K562 (cell line): ENCODE measurements around the gene KATNB1. TPM values are rescaled to one million over a fixed set of nuclear protein-coding genes. Genes with fewer than 3 reads are reported as not detected.
A peak's percentile ranks its signal among the peaks of the same experiment; 100 is the strongest.

Experiments used
- ATAC-seq: fragments of 200-7000 bp; cut with Tn5 transposase; 3 replicates; pipeline ENCODE4 v1.9.1; 2020; ENCODE audit warnings: moderate library complexity
- BruUV-seq: library from RNA; stranded (reverse); fragments of 400-500 nt; replicated peaks from 2 replicates; lab custom pipeline; 2021; lab: Mats Ljungman, UMichigan
- CTCF ChIA-PET: fragments of 300-600 bp; formaldehyde crosslinking; extraction: SDS; loops from one replicate; lab custom pipeline; 2021; ENCODE audit warnings: low intra/inter-chr PET ratio; lab: Yijun Ruan, JAX
- POLR2A ChIA-PET: fragments of 300-600, 350-650 bp; sonication (Branson Sonifier 250); formaldehyde crosslinking; extraction: SDS; loops from one replicate; lab custom pipeline; 2021; ENCODE audit warnings: antibody characterized with exemption, inconsistent platforms; lab: Yijun Ruan, JAX
- DNase-seq, 4 experiments: peaks; one replicate each; pipeline versions ENCODE4 v3.0.0 to v3.0.0-alpha.2; 2011 to 2018; ENCODE audit warnings: low spot score in 3 of 4, mixed read lengths in 3 of 4; ENCODE audit errors: extremely low read depth in 1 of 4
- FAIRE-seq: peaks from 2 replicates; lab custom pipeline; 2011; peaks lifted over from hg19 to GRCh38; lab: Jason Lieb, UNC
- H2AFZ ChIP-seq: 2 replicates; pipeline ENCODE4 v1.6.0; 2011; ENCODE audit warnings: low read depth, low read length, control low read depth, inconsistent platforms
- H3K27ac ChIP-seq: fragments of 200-600 bp; 3 replicates; pipeline ENCODE4 v1.8.0; 2011; ENCODE audit warnings: low read depth, mild to moderate bottlenecking, control low read depth, inconsistent platforms, low read length, moderate library complexity, mixed read lengths; ENCODE audit errors: extremely low read depth
- H3K27me3 ChIP-seq, 2 experiments: fragments of 300-600 bp in 1 of 2; 2 replicates in 1 of 2; 3 replicates in 1 of 2; pipeline versions ENCODE4 v1.6.0 to v1.8.0; 2011; ENCODE audit warnings: inconsistent platforms in 2 of 2, low read length in 2 of 2, mild to moderate bottlenecking in 1 of 2, mixed read lengths in 1 of 2, moderate library complexity in 1 of 2; ENCODE audit not compliant: control insufficient read depth in 2 of 2, insufficient read depth in 2 of 2
- H3K36me3 ChIP-seq: fragments of 300-600 bp; 3 replicates; pipeline ENCODE4 v1.8.0; 2011; ENCODE audit warnings: mild to moderate bottlenecking, low read length, inconsistent platforms; ENCODE audit not compliant: control insufficient read depth, insufficient read depth
- H3K4me1 ChIP-seq, 2 experiments: fragments of 200-600 bp in 1 of 2; replicated peaks in 1 of 2; 2 replicates in 1 of 2; 3 replicates in 1 of 2; pipeline versions ENCODE4 v1.5.1 to v1.8.0; 2011; ENCODE audit warnings: inconsistent platforms in 2 of 2, low read length in 2 of 2, mild to moderate bottlenecking in 1 of 2, mixed read lengths in 1 of 2, moderate library complexity in 1 of 2; ENCODE audit not compliant: control insufficient read depth in 2 of 2, insufficient read depth in 2 of 2
- H3K4me2 ChIP-seq: 2 replicates; pipeline ENCODE4 v1.6.1; 2011; ENCODE audit warnings: low read length, control low read depth, inconsistent platforms, mixed read lengths; ENCODE audit not compliant: insufficient read depth
- H3K4me3 ChIP-seq: fragments of 200-600 bp; sonication (generic), shearing (Covaris generic); 2 replicates; pipeline ENCODE4 v1.5.1; 2016; ENCODE audit warnings: control low read depth, inconsistent platforms
- H3K79me2 ChIP-seq: fragments of 200-600 bp; 3 replicates; pipeline ENCODE4 v1.8.0; 2011; ENCODE audit warnings: low read length, inconsistent platforms; ENCODE audit not compliant: control insufficient read depth, insufficient read depth
- H3K9ac ChIP-seq, 2 experiments: 2 replicates each; pipeline versions ENCODE4 v1.6.0 to v1.6.1; 2011; ENCODE audit warnings: low read depth in 2 of 2, low read length in 2 of 2, control low read depth in 1 of 2, inconsistent platforms in 1 of 2, mild to moderate bottlenecking in 1 of 2, mixed read lengths in 1 of 2; ENCODE audit not compliant: insufficient read depth in 1 of 2
- H3K9me1 ChIP-seq: one replicate; pipeline ENCODE4 v1.6.0; 2011; ENCODE audit warnings: inconsistent platforms, mild to moderate bottlenecking, low read length, moderate library complexity; ENCODE audit not compliant: control insufficient read depth, insufficient read depth
- H3K9me3 ChIP-seq: replicated peaks from 2 replicates; pipeline ENCODE4 v1.5.1; 2011; ENCODE audit warnings: low read depth, low read length, inconsistent platforms; ENCODE audit not compliant: control insufficient read depth, insufficient read depth
- H4K20me1 ChIP-seq: replicated peaks from 2 replicates; pipeline ENCODE4 v1.6.1; 2011; ENCODE audit warnings: low read length, inconsistent platforms, mixed read lengths; ENCODE audit not compliant: control insufficient read depth, insufficient read depth
- BRD4 ChIP-seq: fragments of 200-600 bp; sonication (generic); IDR thresholded peaks from 2 replicates; pipeline ENCODE4 v1.6.1; 2017; ENCODE audit warnings: inconsistent platforms
- KDM4B ChIP-seq, 2 experiments: fragments of 450-650 bp in 1 of 2; sonication (generic) in 1 of 2; IDR thresholded peaks; 2 replicates each; pipeline ENCODE4 v1.6.1; 2016 to 2017; ENCODE audit warnings: borderline replicate concordance in 2 of 2, antibody characterized with exemption in 1 of 2, low read depth in 1 of 2, mild to moderate bottlenecking in 1 of 2
- KDM5B ChIP-seq: fragments of 200-600 bp; sonication (generic); IDR thresholded peaks from 2 replicates; pipeline ENCODE4 v1.6.1; 2012; ENCODE audit warnings: low read depth, mild to moderate bottlenecking, moderate library complexity, low read length, control low read depth, inconsistent platforms; ENCODE audit not compliant: insufficient replicate concordance
- PCBP1 ChIP-seq: fragments of 200-400 bp; formaldehyde crosslinking; IDR thresholded peaks from 2 replicates; pipeline ENCODE4 v1.6.1; 2018; ENCODE audit warnings: mild to moderate bottlenecking, low read depth, low read length; ENCODE audit not compliant: poor library complexity, severe bottlenecking
- POLR2B ChIP-seq: fragments of 450-650 bp; IDR thresholded peaks from 2 replicates; pipeline ENCODE4 v1.6.1; 2018; ENCODE audit warnings: low read depth; ENCODE audit not compliant: partially characterized antibody
- RBBP5 ChIP-seq: fragments of 200-600 bp; sonication (generic); IDR thresholded peaks from 2 replicates; pipeline ENCODE4 v1.6.1; 2012; ENCODE audit warnings: borderline replicate concordance, mild to moderate bottlenecking, low read length, control low read depth, inconsistent platforms; ENCODE audit not compliant: insufficient read depth, poor library complexity, severe bottlenecking
- SETDB1 ChIP-seq: IDR thresholded peaks from one replicate; pipeline ENCODE4 v1.6.1; 2012; ENCODE audit warnings: low read length, control low read depth, inconsistent platforms
- SREBF2 ChIP-seq: sonication (generic); formaldehyde crosslinking; IDR thresholded peaks from 2 replicates; pipeline ENCODE4 v1.4.0; 2020; ENCODE audit warnings: mild to moderate bottlenecking, missing genetic modification reagents
- ZNF717 ChIP-seq: fragments of 250-450 bp; sonication (Bioruptor Pico); IDR thresholded peaks from 2 replicates; pipeline ENCODE4 v1.5.0; 2021
- ZZZ3 ChIP-seq: fragments of 450-650 bp; IDR thresholded peaks from 2 replicates; pipeline ENCODE4 v1.6.1; 2016; ENCODE audit warnings: antibody characterized with exemption, mild to moderate bottlenecking, moderate library complexity
- WGBS: fragments of 100-300 bp; shearing (Covaris generic); methylation state at CpG from one replicate; pipeline ENCODE4 v1.1.6; 2016; ENCODE audit warnings: low coverage, mixed read lengths; ENCODE audit not compliant: insufficient coverage; ENCODE audit errors: missing lambda C conversion rate; 5-methylcytosine and 5-hydroxymethylcytosine counted together
- in situ Hi-C: fragments of 300-500 bp; cut with MboI; formaldehyde crosslinking; loops from 4 replicates; pipeline ENCODE4 v1.15.0; 2018; ENCODE audit warnings: inconsistent platforms, mixed read lengths
- intact Hi-C: fragments of 100-400 bp; cut with micrococcal nuclease; formaldehyde crosslinking; loops from 2 replicates; pipeline ENCODE4 v1.14.2; 2022
- polyA plus RNA-seq, 8 experiments: library from polyadenylated mRNA; depleted of rRNA in 4 of 8; stranded (reverse) in 5 of 8; unstranded in 3 of 8; fragments of >200 nt; fragmentation: Nextera tagmentation in 2 of 8; fragmentation: Illumina TruSeq in 1 of 8; extraction: Ambion mirVana in 2 of 8; extraction: Trizol in 1 of 8; gene quantifications; 2 replicates each; pipeline versions ENCODE4 v1.2.1 to v1.2.3, GENCODE V29; 2011 to 2014; ENCODE audit warnings: inconsistent platforms in 1 of 8, missing spikeins in 1 of 8
- total RNA-seq, 7 experiments: library from RNA; depleted of rRNA in 6 of 7; stranded (reverse); fragments of >200 nt in 6 of 7; fragmentation: Illumina TruSeq in 2 of 7; extraction: Trizol in 2 of 7; gene quantifications; 2 replicates each; pipeline versions ENCODE4 v1.2.1 to v1.2.3, GENCODE V29; 2011 to 2021; ENCODE audit warnings: low replicate concordance in 1 of 7
- TF ChIP-seq, protein P1 (sequence below): fragments of 200-400 bp; formaldehyde crosslinking; IDR thresholded peaks from 2 replicates; pipeline ENCODE4 v1.6.1; 2017; ENCODE audit warnings: mild to moderate bottlenecking, low read depth, low read length, moderate library complexity
- TF ChIP-seq, protein P2 (sequence below): sonication (generic); formaldehyde crosslinking; IDR thresholded peaks from 2 replicates; pipeline ENCODE4 v1.8.0; 2023; ENCODE audit warnings: mild to moderate bottlenecking, missing genetic modification reagents

KATNB1 gene
- total and polyA plus RNA-seq, 9 of the 15 experiments (the other 6 are each of a cell fraction or from before 2014, with no cell fraction given), result 1.2 to 52.6 (median 21.9) TPM

DNA sequence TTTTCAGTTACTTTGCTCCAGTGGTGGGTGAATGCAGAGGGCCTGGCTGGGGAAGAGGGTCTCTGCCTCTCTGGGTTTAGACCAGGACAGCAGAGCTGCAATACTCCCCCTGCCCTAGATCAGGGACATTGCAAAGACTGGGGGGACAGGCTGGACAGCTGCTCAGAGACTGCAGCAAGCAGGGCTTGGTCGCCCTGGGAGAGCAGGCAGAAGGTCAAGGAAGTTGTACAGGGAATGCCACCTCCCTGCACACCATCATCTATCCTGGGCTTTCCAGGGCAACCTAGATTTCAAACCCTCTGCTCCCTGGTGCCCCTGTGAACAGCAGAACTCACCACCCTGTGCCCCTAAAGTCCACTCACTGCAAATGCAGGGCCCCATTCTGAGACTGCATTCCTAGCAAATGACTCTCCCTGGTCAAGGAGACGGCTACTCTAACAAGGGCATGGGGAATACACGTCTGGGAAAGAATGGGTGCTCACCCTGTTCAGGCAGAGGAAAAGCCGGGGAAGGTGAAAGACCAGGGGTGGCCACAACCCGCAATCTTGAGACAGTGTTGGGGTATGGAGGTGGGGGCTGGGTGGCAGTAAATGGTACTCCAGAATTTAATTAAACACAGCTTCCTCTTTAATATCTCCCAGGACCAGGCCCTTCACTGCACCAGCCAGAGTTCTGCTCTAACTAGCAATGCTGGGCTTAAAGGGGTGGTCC is 65.7 kb downstream of the KATNB1 start (continued):
- TF ChIP-seq, protein P1, sequence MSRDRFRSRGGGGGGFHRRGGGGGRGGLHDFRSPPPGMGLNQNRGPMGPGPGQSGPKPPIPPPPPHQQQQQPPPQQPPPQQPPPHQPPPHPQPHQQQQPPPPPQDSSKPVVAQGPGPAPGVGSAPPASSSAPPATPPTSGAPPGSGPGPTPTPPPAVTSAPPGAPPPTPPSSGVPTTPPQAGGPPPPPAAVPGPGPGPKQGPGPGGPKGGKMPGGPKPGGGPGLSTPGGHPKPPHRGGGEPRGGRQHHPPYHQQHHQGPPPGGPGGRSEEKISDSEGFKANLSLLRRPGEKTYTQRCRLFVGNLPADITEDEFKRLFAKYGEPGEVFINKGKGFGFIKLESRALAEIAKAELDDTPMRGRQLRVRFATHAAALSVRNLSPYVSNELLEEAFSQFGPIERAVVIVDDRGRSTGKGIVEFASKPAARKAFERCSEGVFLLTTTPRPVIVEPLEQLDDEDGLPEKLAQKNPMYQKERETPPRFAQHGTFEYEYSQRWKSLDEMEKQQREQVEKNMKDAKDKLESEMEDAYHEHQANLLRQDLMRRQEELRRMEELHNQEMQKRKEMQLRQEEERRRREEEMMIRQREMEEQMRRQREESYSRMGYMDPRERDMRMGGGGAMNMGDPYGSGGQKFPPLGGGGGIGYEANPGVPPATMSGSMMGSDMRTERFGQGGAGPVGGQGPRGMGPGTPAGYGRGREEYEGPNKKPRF, result no peak

DNA sequence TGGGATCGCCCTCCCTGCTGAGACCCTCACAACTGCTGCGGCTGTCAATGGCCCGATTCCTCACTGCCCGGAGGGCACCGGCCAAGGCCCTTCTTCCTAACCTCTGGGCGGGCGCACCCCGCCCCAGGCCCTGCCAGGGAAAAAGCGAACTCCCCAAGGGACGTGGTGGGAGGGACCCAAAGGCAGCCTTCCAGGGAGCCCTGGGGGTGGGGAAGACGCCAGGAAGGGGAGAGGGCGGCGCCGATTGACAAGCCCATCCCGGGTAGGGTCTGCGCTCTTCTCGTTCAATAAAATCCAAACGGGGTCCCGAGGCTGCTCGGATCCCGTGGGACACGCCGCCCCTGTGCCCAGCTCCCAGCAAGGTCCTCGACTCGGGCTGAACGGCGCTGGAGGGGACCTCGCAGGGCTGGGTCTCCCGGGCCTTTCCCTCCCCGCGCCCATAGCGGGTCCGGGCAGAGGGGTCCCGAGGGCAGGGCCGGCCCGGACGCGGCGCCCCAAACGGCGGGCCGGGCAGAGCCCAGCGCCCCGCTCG is 66.3 kb downstream of the KATNB1 start:
- intact Hi-C loops (loop anchor here (2.0 kb wide), 1 partner anchor 57 kb away; no protein-coding TSS in a partner anchor), in situ Hi-C loops (no loop called here)
- no peak for FAIRE-seq
- ChIA-PET POLR2A (interaction anchor here (0.6 to 4.5 kb wide), 4 partner anchors 8 to 591 kb away, joined by 3 to 20 read pairs (median 4); partner anchors contain the start of gene GINS3), CTCF (interaction anchor here (0.7 to 1.2 kb wide), 3 partner anchors 15 to 194 kb away, joined by 3 to 9 read pairs (median 4); no protein-coding TSS in a partner anchor)
- Histone ChIP-seq H3K79me2 (peaks cover 42% of the 10 kb centered on the region), H3K9ac (peak overlapping the region; percentile 76 to 96), H3K27ac (peak overlapping the region; percentile 86), H3K4me3 (peak overlapping the region; percentile 61), H3K9me1 (no peaks in the 10 kb centered on the region), H3K27me3 (no peaks in the 10 kb centered on the region), H3K4me1 (peaks cover 53 to 60% of the 10 kb centered on the region in 2 experiments), H3K4me2 (peak overlapping the region; percentile 95), H2AFZ (peak overlapping the region; percentile 37), H3K9me3 (no peaks in the 10 kb centered on the region), H3K36me3 (peaks cover 27% of the 10 kb centered on the region), H4K20me1 (peaks cover 4% of the 10 kb centered on the region; the same call in 1 of the 2 replicates)
- 1% methylated on average over 23 of the region's 45 CpGs for whole genome bisulfite sequencing
- no TSS peak for BruUV-seq
- peak; percentile 18 for ATAC-seq
- peak; percentile 46 to 70 (median 60) for DNase-seq
- TF ChIP-seq KDM5B (peak; percentile 28), ZZZ3 (no peak), POLR2B (no peak), KDM4B (IDR thresholded peaks at IDR 0.05; ENCODE audit: borderline replicate concordance in 2 of 2, low read depth in 1 of 2) (no peak; a peak in 1 of 4 replicates), RBBP5 (peak; percentile 12), SETDB1 (no peak), ZNF717 (no peak), PCBP1 (peak; percentile 27), BRD4 (no peak), SREBF2 (CRISPR knock-in tag) (no peak)
- TF ChIP-seq, protein P2, sequence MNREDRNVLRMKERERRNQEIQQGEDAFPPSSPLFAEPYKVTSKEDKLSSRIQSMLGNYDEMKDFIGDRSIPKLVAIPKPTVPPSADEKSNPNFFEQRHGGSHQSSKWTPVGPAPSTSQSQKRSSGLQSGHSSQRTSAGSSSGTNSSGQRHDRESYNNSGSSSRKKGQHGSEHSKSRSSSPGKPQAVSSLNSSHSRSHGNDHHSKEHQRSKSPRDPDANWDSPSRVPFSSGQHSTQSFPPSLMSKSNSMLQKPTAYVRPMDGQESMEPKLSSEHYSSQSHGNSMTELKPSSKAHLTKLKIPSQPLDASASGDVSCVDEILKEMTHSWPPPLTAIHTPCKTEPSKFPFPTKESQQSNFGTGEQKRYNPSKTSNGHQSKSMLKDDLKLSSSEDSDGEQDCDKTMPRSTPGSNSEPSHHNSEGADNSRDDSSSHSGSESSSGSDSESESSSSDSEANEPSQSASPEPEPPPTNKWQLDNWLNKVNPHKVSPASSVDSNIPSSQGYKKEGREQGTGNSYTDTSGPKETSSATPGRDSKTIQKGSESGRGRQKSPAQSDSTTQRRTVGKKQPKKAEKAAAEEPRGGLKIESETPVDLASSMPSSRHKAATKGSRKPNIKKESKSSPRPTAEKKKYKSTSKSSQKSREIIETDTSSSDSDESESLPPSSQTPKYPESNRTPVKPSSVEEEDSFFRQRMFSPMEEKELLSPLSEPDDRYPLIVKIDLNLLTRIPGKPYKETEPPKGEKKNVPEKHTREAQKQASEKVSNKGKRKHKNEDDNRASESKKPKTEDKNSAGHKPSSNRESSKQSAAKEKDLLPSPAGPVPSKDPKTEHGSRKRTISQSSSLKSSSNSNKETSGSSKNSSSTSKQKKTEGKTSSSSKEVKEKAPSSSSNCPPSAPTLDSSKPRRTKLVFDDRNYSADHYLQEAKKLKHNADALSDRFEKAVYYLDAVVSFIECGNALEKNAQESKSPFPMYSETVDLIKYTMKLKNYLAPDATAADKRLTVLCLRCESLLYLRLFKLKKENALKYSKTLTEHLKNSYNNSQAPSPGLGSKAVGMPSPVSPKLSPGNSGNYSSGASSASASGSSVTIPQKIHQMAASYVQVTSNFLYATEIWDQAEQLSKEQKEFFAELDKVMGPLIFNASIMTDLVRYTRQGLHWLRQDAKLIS (CRISPR knock-in tag), result 0 out of 2 replicates have a peak, but pooled peaks have one; percentile 32
